Activated CD8-positive, alpha-beta T cell treated with anti-CD3 and anti-CD28 coated beads, Interleukin-2, amount 10 ng/mL, durations not matched to agents 7 days and 5 days (primary cell): ENCODE data around the gene PTPN18. TPM values are rescaled to one million over a fixed set of nuclear protein-coding genes. Genes with fewer than 3 reads are reported as not detected.

Source experiments
- ATAC-seq: fragments of 150-1000 bp; cut with Tn5 transposase; one replicate; pipeline ENCODE4 v1.10.0; 2021; ENCODE audit warnings: moderate library complexity
- CTCF ChIA-PET: fragments of 350-600 bp; sonication (Branson Sonifier 250); formaldehyde crosslinking; loops from one replicate; lab custom pipeline; 2021; ENCODE audit warnings: antibody characterized with exemption; lab: Charles Lee
- POLR2A ChIA-PET: fragments of 350-600 bp; sonication (Branson Sonifier 250); formaldehyde crosslinking; loops from one replicate; lab custom pipeline; 2021; ENCODE audit warnings: antibody characterized with exemption; lab: Charles Lee
- DNase-seq: peaks from one replicate; pipeline ENCODE4 v3.0.0-alpha.2; 2020
- H3K27ac Mint-ChIP-seq: one replicate; pipeline ENCODE4 v1.8.0; 2021; ENCODE audit warnings: mild to moderate bottlenecking, mixed read lengths
- H3K27me3 Mint-ChIP-seq: one replicate; pipeline ENCODE4 v1.8.0; 2021; ENCODE audit warnings: low read depth, mixed read lengths
- H3K36me3 Mint-ChIP-seq: one replicate; pipeline ENCODE4 v1.8.0; 2021; ENCODE audit warnings: low read depth, mixed read lengths
- H3K4me1 Mint-ChIP-seq: one replicate; pipeline ENCODE4 v1.8.0; 2021; ENCODE audit warnings: low read depth, mixed read lengths
- H3K4me3 Mint-ChIP-seq: one replicate; pipeline ENCODE4 v1.8.0; 2021; ENCODE audit warnings: mild to moderate bottlenecking, mixed read lengths
- H3K9me3 Mint-ChIP-seq: one replicate; pipeline ENCODE4 v1.8.0; 2022; ENCODE audit warnings: mixed read lengths; ENCODE audit not compliant: insufficient read depth
- total RNA-seq, 2 experiments: library from RNA; stranded (reverse); gene quantifications; one replicate each; pipeline ENCODE4 v1.2.3, GENCODE V29; 2021

PTPN18 gene
- total RNA-seq, 2 experiments from 2014 or later: 67.0 to 71.9 TPM

- H3K4me3 Mint-ChIP-seq: no peak overlapping the region
- peaks cover 27% of the 10 kb centered on the region for H3K27me3 Mint-ChIP-seq
- H3K36me3 Mint-ChIP-seq: peaks cover 9% of the 10 kb centered on the region
- DNase-seq (no peak), ATAC-seq (no peak)
- ChIA-PET POLR2A (interaction anchor here (0.5 to 0.7 kb wide), 2 partner anchors 11 to 15 kb away, joined by 3 read pairs; no protein-coding TSS in a partner anchor), CTCF (no interaction called here)
- H3K27ac Mint-ChIP-seq: no peak overlapping the region
- peaks cover 25% of the 10 kb centered on the region for H3K4me1 Mint-ChIP-seq
- no peaks in the 10 kb centered on the region for H3K9me3 Mint-ChIP-seq
Measured at GRCh38 chr2:130366720-130367119, 10.9 kb downstream of the PTPN18 start.

DNA sequence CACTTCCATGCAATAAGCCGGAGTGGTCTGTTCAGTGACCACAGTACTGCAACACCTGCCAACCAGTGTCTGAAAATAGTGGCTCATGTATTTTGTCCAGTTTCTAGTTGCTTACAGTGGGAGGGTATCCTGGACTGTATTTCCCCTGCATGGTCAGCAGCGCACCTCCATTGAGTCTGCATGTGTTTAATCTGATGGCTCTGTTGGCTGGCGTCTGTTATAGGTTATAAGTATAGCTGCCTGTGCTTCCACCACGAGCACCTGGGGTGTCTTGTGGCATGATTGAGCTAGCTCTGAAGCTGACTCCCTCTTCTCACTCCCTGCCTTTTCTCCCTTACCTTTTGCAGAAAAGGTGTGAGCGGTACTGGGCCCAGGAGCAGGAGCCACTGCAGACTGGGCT, 12.9 kb downstream of the PTPN18 start:
- H3K36me3 Mint-ChIP-seq: peaks cover 22% of the 10 kb centered on the region
- no peak for DNase-seq
- H3K9me3 Mint-ChIP-seq: no peaks in the 10 kb centered on the region
- H3K27ac Mint-ChIP-seq: no peak overlapping the region
- H3K4me3 Mint-ChIP-seq: no peak overlapping the region
- CTCF ChIA-PET: no interaction called here
- H3K4me1 Mint-ChIP-seq: peaks cover 37% of the 10 kb centered on the region
- ATAC-seq: no peak
- POLR2A ChIA-PET: no interaction called here
- H3K27me3 Mint-ChIP-seq: peaks cover 25% of the 10 kb centered on the region

DNA sequence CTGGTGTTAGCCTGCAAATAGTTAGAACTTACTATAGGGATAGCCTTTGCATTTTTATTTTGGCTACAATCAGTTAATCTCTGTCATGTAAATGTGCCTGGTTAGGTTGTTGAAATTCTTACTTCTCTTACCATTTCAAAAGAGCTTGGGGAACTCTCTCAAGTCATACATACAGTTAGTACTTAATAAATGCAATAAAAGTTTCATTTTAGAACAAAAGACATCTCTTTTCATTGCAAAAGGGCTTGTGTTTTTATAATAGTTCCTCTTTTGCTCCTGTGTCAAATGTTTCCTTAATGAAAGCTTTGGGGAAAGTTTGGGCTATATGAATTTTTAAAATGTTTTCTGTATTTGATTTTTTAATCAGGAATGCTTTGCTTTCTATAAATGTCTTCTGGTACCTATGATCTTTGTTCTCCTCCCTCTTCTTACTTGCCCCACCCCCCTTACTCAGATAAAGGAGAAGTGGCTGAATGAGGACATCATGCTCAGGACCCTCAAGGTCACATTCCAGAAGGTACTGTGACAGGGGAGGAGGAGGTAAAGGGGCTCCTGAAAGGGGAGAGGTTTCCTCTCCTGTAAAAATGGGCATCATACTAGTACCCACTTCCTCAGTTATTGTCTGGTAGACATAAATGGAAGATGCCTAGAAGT, 13.6 kb downstream of the PTPN18 start:
- Mint-ChIP-seq H3K36me3 (peaks cover 29% of the 10 kb centered on the region), H3K4me1 (peaks cover 44% of the 10 kb centered on the region), H3K9me3 (no peaks in the 10 kb centered on the region), H3K27me3 (peaks cover 25% of the 10 kb centered on the region), H3K27ac (no peak overlapping the region), H3K4me3 (no peak overlapping the region)
- ATAC-seq (no peak), DNase-seq (no peak)
- ChIA-PET POLR2A (interaction anchor here (2.2 kb wide), 1 partner anchor 27 kb away, joined by 25 read pairs; the partner anchor contains the start of gene IMP4), CTCF (no interaction called here)

DNA sequence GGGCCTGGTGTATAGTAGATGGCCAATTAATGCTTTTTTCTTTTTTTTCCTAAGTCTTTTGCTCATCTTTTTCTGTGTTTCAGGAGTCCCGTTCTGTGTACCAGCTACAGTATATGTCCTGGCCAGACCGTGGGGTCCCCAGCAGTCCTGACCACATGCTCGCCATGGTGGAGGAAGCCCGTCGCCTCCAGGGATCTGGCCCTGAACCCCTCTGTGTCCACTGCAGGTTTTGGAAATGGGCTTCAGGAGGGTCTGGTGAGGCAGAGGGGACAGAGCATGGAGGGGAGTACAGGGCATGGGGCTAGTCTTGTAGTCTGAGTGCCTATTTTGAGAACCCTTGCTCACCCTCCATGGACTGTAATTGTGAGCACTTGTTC, 14.1 kb downstream of the PTPN18 start:
- H3K4me1 Mint-ChIP-seq: peaks cover 49% of the 10 kb centered on the region
- POLR2A ChIA-PET: interaction anchor here (1.0 to 2.2 kb wide), 2 partner anchors 24 to 27 kb away, joined by 3 to 25 read pairs; partner anchors contain the start of gene IMP4
- CTCF ChIA-PET: no interaction called here
- H3K36me3 Mint-ChIP-seq: peaks cover 34% of the 10 kb centered on the region
- peak overlapping the region; percentile 93 for H3K27ac Mint-ChIP-seq
- DNase-seq (no peak), ATAC-seq (no peak)
- no peaks in the 10 kb centered on the region for H3K9me3 Mint-ChIP-seq
- H3K27me3 Mint-ChIP-seq: peaks cover 25% of the 10 kb centered on the region
- H3K4me3 Mint-ChIP-seq: no peak overlapping the region

DNA sequence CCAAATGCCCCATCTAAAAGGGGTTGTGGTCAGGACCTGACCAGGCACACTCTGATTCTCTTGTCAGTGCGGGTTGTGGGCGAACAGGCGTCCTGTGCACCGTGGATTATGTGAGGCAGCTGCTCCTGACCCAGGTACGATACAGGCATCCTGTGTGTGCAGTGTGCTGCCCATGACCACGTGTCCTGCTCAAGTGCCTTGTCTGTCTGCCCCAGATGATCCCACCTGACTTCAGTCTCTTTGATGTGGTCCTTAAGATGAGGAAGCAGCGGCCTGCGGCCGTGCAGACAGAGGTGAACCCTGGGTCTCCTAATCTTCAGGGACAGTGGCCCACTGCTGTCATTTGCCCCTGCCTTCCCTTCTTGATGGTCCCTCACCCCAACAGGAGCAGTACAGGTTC, 14.6 kb downstream of the PTPN18 start:
- POLR2A ChIA-PET: interaction anchor here (1.0 to 2.2 kb wide), 3 partner anchors 23 to 189 kb away, joined by 3 to 25 read pairs (median 3); partner anchors contain the start of genes IMP4 and SMPD4
- Mint-ChIP-seq H3K27me3 (peaks cover 24% of the 10 kb centered on the region), H3K9me3 (no peaks in the 10 kb centered on the region), H3K4me1 (peaks cover 53% of the 10 kb centered on the region), H3K4me3 (peak overlapping the region; percentile 81), H3K36me3 (peaks cover 39% of the 10 kb centered on the region), H3K27ac (peak overlapping the region; percentile 93)
- CTCF ChIA-PET: interaction anchor here (1.3 kb wide), 1 partner anchor 28 kb away, joined by 8 read pairs; the partner anchor contains the start of gene IMP4
- ATAC-seq (peak; percentile 70), DNase-seq (peak; percentile 85)

DNA sequence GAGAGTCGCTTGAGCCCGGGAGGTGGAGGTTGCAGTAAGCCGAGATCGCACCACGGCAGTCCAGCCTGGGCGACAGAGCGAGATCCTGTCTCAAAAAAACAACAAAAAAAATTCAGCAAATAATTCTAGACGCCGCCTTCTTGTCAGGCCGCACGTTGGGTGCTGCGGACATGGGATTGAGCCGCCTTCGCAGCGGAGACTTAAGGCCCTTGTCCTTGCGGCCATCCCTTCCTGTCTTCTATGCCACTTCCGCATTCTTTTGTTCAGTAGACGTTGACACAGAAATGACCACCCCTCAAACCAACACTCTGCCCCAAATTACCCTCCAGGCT, 15.8 kb downstream of the PTPN18 start:
- H3K4me1 Mint-ChIP-seq: peaks cover 65% of the 10 kb centered on the region
- POLR2A ChIA-PET: interaction anchor here (1.0 to 2.2 kb wide), 3 partner anchors 19 to 190 kb away, joined by 3 to 25 read pairs (median 4); partner anchors contain the start of genes IMP4 and SMPD4

GRCh38 chr2:130372055-130372832, 16.4 kb downstream of the PTPN18 start:
- CTCF ChIA-PET: interaction anchor here (0.8 to 2.2 kb wide), 8 partner anchors 11 to 46 kb away, joined by 3 to 14 read pairs (median 4); partner anchors contain the start of genes IMP4 and PTPN18
- H3K4me3 Mint-ChIP-seq: peak overlapping the region; percentile 81
- peaks cover 55% of the 10 kb centered on the region for H3K36me3 Mint-ChIP-seq
- H3K27ac Mint-ChIP-seq: peak overlapping the region; percentile 93
- POLR2A ChIA-PET: interaction anchor here (2.2 to 3.1 kb wide), 3 partner anchors 18 to 30 kb away, joined by 18 to 25 read pairs (median 20); partner anchors contain the start of gene IMP4
- peak; percentile 83 for DNase-seq
- H3K9me3 Mint-ChIP-seq: no peaks in the 10 kb centered on the region
- peaks cover 71% of the 10 kb centered on the region for H3K4me1 Mint-ChIP-seq
- H3K27me3 Mint-ChIP-seq: peaks cover 12% of the 10 kb centered on the region
- ATAC-seq: peak; percentile 66

More for the DNA sequence above, 15.8 kb downstream of the PTPN18 start:
- CTCF ChIA-PET: interaction anchor here (1.3 kb wide), 1 partner anchor 30 kb away, joined by 8 read pairs; the partner anchor contains the start of gene IMP4
- Mint-ChIP-seq H3K36me3 (peaks cover 51% of the 10 kb centered on the region), H3K27ac (peak overlapping the region; percentile 93), H3K27me3 (peaks cover 14% of the 10 kb centered on the region), H3K9me3 (no peaks in the 10 kb centered on the region), H3K4me3 (peak overlapping the region; percentile 81)
- no peak for DNase-seq
- peak; percentile 10 for ATAC-seq

DNA sequence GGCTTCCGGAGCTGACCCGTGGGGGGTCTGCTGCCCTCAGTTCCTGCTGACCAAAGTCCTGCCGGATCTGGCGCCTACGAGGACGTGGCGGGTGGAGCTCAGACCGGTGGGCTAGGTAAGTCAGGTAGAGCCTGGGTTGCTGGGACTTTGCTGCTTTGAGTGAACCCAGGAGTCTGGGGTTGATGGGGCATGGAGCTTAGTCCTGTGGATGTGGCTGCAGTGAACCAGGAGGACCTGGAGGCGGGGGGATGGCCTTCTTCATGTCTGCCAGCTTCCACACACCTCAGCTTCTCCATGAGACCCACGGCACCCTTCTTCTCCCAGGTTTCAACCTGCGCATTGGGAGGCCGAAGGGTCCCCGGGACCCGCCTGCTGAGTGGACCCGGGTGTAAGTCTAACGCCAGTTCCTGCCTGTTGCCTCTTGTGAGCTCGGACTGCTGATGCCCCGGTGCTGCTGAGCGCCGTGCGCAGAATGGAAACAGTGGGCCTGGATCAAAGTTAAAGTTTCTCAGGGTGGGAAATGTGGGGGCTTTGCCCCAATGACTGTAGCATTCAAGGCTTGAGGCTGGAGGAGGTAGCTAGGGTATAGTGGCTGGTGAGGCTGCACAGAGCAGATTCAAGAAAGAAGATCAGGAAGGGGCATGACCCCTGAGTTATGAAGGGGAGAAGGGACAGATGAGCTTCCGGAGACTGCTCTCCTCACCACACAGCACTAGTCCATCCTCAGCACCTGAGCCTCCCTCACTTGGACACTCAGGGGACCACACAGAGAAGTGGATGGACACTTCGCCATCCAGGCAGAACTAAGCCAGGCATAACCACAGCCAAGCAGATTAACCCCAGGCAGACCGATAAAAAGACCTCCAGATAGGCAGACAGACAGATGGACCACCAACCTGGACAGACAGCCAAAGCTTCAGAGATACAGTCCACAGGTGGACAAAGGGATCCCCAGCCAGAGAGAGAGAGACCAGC, 17.3 kb downstream of the PTPN18 start:
- DNase-seq (no peak), ATAC-seq (peak; percentile 2)
- ChIA-PET CTCF (interaction anchor here (0.8 to 2.2 kb wide), 8 partner anchors 10 to 47 kb away, joined by 3 to 14 read pairs (median 4); partner anchors contain the start of genes IMP4 and PTPN18), POLR2A (interaction anchor here (1.6 to 3.1 kb wide), 3 partner anchors 17 to 192 kb away, joined by 4 to 20 read pairs (median 18); partner anchors contain the start of genes IMP4 and SMPD4)
- Mint-ChIP-seq H3K27me3 (peaks cover 6% of the 10 kb centered on the region), H3K27ac (peak overlapping the region; percentile 88), H3K9me3 (no peaks in the 10 kb centered on the region), H3K36me3 (peaks cover 61% of the 10 kb centered on the region), H3K4me1 (peaks cover 78% of the 10 kb centered on the region), H3K4me3 (peak overlapping the region; percentile 81)

DNA sequence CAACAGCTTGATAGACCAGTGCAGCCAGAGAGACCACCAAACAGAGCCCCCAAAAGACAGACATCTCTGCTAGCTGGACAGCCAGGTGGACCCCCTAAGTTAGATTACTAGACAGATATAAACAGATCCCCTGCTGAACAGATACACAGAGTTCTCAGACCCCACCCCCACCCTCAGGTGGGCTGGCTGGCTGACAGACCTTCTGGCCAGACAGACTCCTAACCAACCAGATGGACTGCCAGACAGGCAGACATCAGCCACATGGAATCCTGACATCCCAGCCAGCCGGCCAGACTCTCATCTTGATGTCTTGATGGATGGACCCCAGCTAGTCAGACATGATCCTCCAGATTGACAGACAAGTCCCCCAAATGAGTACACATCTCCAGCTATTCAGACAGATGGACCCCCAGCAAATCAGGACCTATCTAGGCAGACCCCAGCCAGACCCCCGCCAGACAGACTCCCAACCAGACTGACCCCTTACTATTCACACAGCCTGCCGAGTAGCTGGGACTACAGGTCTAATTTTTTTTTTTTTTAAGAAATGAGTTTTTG, 18.0 kb downstream of the PTPN18 start:
- POLR2A ChIA-PET: interaction anchor here (1.6 to 3.1 kb wide), 3 partner anchors 16 to 193 kb away, joined by 4 to 20 read pairs (median 18); partner anchors contain the start of genes IMP4 and SMPD4
- no peak for ATAC-seq
- H3K27ac Mint-ChIP-seq: peak overlapping the region; percentile 88
- H3K36me3 Mint-ChIP-seq: peaks cover 61% of the 10 kb centered on the region
- H3K9me3 Mint-ChIP-seq: no peaks in the 10 kb centered on the region
- H3K4me1 Mint-ChIP-seq: peaks cover 86% of the 10 kb centered on the region
- CTCF ChIA-PET: interaction anchor here (1.1 to 2.2 kb wide), 5 partner anchors 12 to 47 kb away, joined by 3 to 14 read pairs (median 7); partner anchors contain the start of genes IMP4 and PTPN18
- H3K4me3 Mint-ChIP-seq: peak overlapping the region; percentile 44
- no peak for DNase-seq
- H3K27me3 Mint-ChIP-seq: peaks cover under 1% of the 10 kb centered on the region

GRCh38 chr2:130374587-130375290, 18.9 kb downstream of the PTPN18 start:
- POLR2A ChIA-PET: interaction anchor here (1.6 to 3.1 kb wide), 3 partner anchors 15 to 194 kb away, joined by 4 to 20 read pairs (median 18); partner anchors contain the start of genes IMP4 and SMPD4
- H3K27ac Mint-ChIP-seq: peak overlapping the region; percentile 55
- H3K4me1 Mint-ChIP-seq: peaks cover 88% of the 10 kb centered on the region
- CTCF ChIA-PET: no interaction called here
- H3K27me3 Mint-ChIP-seq: no peaks in the 10 kb centered on the region
- peaks cover 64% of the 10 kb centered on the region for H3K36me3 Mint-ChIP-seq
- no peak for ATAC-seq
- no peak overlapping the region for H3K4me3 Mint-ChIP-seq
- no peak for DNase-seq
- no peaks in the 10 kb centered on the region for H3K9me3 Mint-ChIP-seq
